IMR-90 (cell line): ENCODE measurements around the gene NFIX. TPM values are rescaled to one million over a fixed set of nuclear protein-coding genes. Genes with fewer than 3 reads are reported as not detected.

Source experiments
- ATAC-seq: fragments of 200-7000 bp; cut with Tn5 transposase; 2 replicates; pipeline ENCODE4 v1.9.1; 2020; ENCODE audit warnings: low read depth, mild to moderate bottlenecking, moderate library complexity
- BruUV-seq: library from RNA; stranded (reverse); fragments of 400-500 nt; replicated peaks from 2 replicates; lab custom pipeline; 2021; lab: Mats Ljungman, UMichigan
- CTCF ChIA-PET: fragments of 300-600 bp; formaldehyde crosslinking; extraction: SDS; loops from one replicate; lab custom pipeline; 2021; ENCODE audit warnings: antibody characterized with exemption; lab: Yijun Ruan, JAX
- POLR2A ChIA-PET: fragments of 300-600 bp; sonication (Branson Sonifier 250); formaldehyde crosslinking; loops from one replicate; lab custom pipeline; 2022; ENCODE audit warnings: antibody characterized with exemption; ENCODE audit not compliant: unreplicated experiment; lab: Charles Lee
- DNase-seq: peaks from one replicate; pipeline ENCODE4 v3.0.0; 2013
- H2AFZ ChIP-seq: replicated peaks from 2 replicates; pipeline ENCODE3; 2013; ENCODE audit warnings: low read length, mild to moderate bottlenecking; ENCODE audit not compliant: poor library complexity
- H2AK5ac ChIP-seq: 2 replicates; pipeline ENCODE4 v1.6.1; 2013; ENCODE audit warnings: low read depth, low read length, inconsistent platforms
- H2AK9ac ChIP-seq: replicated peaks from 2 replicates; pipeline ENCODE3; 2013; ENCODE audit warnings: mild to moderate bottlenecking, low read depth, low read length, moderate library complexity; ENCODE audit not compliant: poor library complexity
- H2BK120ac ChIP-seq: 2 replicates; pipeline ENCODE4 v1.6.1; 2013; ENCODE audit warnings: low read depth, low read length, inconsistent platforms
- H2BK15ac ChIP-seq: 3 replicates; pipeline ENCODE4 v1.6.1; 2013; ENCODE audit warnings: low read depth, low read length, inconsistent platforms
- H2BK20ac ChIP-seq: 2 replicates; pipeline ENCODE4 v1.6.1; 2013; ENCODE audit warnings: low read depth, mild to moderate bottlenecking, inconsistent platforms, low read length, moderate library complexity
- H2BK5ac ChIP-seq: 2 replicates; pipeline ENCODE4 v1.6.1; 2013; ENCODE audit warnings: mild to moderate bottlenecking, low read depth, low read length, inconsistent platforms; ENCODE audit not compliant: poor library complexity, severe bottlenecking
- H3K14ac ChIP-seq: replicated peaks from 2 replicates; pipeline ENCODE4 v1.6.1; 2013; ENCODE audit warnings: low read depth, low read length, inconsistent platforms
- H3K18ac ChIP-seq: 2 replicates; pipeline ENCODE4 v1.6.1; 2013; ENCODE audit warnings: low read depth, low read length, control low read depth
- H3K23ac ChIP-seq: 2 replicates; pipeline ENCODE4 v1.6.1; 2013; ENCODE audit warnings: low read depth, low read length, inconsistent platforms
- H3K27ac ChIP-seq: 2 replicates; pipeline ENCODE4 v1.5.1; 2013; ENCODE audit warnings: mild to moderate bottlenecking, control low read depth, low read length; ENCODE audit not compliant: insufficient read depth
- H3K27me3 ChIP-seq: 2 replicates; pipeline ENCODE4 v1.6.1; 2013; ENCODE audit warnings: low read length; ENCODE audit not compliant: control insufficient read depth, insufficient read depth
- H3K36me3 ChIP-seq: 2 replicates; pipeline ENCODE4 v1.6.1; 2013; ENCODE audit warnings: low read length, mixed read lengths; ENCODE audit not compliant: control insufficient read depth, insufficient read depth
- H3K4ac ChIP-seq: 2 replicates; pipeline ENCODE4 v1.6.1; 2013; ENCODE audit warnings: low read depth, low read length, inconsistent platforms
- H3K4me1 ChIP-seq: 2 replicates; pipeline ENCODE4 v1.6.1; 2013; ENCODE audit warnings: low read length, mixed read lengths; ENCODE audit not compliant: control insufficient read depth, insufficient read depth
- H3K4me2 ChIP-seq: 2 replicates; pipeline ENCODE4 v1.6.1; 2013; ENCODE audit warnings: low read depth, mild to moderate bottlenecking, control low read depth, low read length, moderate library complexity
- H3K4me3 ChIP-seq: 2 replicates; pipeline ENCODE4 v1.5.1; 2013; ENCODE audit warnings: low read depth, mild to moderate bottlenecking, control low read depth, low read length, moderate library complexity; ENCODE audit not compliant: insufficient read depth
- H3K56ac ChIP-seq: 2 replicates; pipeline ENCODE4 v1.6.1; 2013; ENCODE audit warnings: low read length, inconsistent platforms; ENCODE audit not compliant: insufficient read depth; ENCODE audit errors: extremely low read depth
- H3K79me1 ChIP-seq, 2 experiments: 2 replicates each; pipeline ENCODE4 v1.6.1; 2013; ENCODE audit warnings: low read length in 2 of 2, inconsistent platforms in 1 of 2, low read depth in 1 of 2
- H3K9ac ChIP-seq: 2 replicates; pipeline ENCODE4 v1.6.1; 2013; ENCODE audit warnings: low read depth, low read length, control low read depth
- H3K9me1 ChIP-seq: 2 replicates; pipeline ENCODE4 v1.6.1; 2013; ENCODE audit warnings: low read length, inconsistent platforms; ENCODE audit not compliant: insufficient read depth
- H3K9me3 ChIP-seq: 2 replicates; pipeline ENCODE4 v1.6.1; 2013; ENCODE audit warnings: low read length; ENCODE audit not compliant: control insufficient read depth, insufficient read depth
- H4K20me1 ChIP-seq: 2 replicates; pipeline ENCODE4 v1.6.1; 2013; ENCODE audit warnings: low read length, inconsistent platforms; ENCODE audit not compliant: insufficient read depth
- H4K5ac ChIP-seq: 2 replicates; pipeline ENCODE4 v1.6.1; 2013; ENCODE audit warnings: mild to moderate bottlenecking, low read depth, low read length, control low read depth
- H4K8ac ChIP-seq, 2 experiments: 2 replicates each; pipeline ENCODE4 v1.6.1; 2013; ENCODE audit warnings: low read depth in 2 of 2, low read length in 2 of 2, control low read depth in 1 of 2, inconsistent platforms in 1 of 2
- H4K91ac ChIP-seq: 2 replicates; pipeline ENCODE4 v1.6.1; 2013; ENCODE audit warnings: low read depth, low read length, inconsistent platforms; ENCODE audit not compliant: insufficient read depth
- MAZ ChIP-seq: IDR thresholded peaks from 2 replicates; pipeline ENCODE4 v1.6.1; 2012; ENCODE audit warnings: low read depth, mild to moderate bottlenecking, low read length, improper control_type of control experiment, moderate library complexity, borderline replicate concordance
- POLR2A ChIP-seq: IDR thresholded peaks from 2 replicates; pipeline ENCODE4 v1.6.1; 2012; ENCODE audit warnings: mild to moderate bottlenecking, low read depth, low read length
- SMC3 ChIP-seq: fragments of 150-350 bp; IDR thresholded peaks from 2 replicates; pipeline ENCODE4 v1.6.1; 2016; ENCODE audit warnings: low read depth, mild to moderate bottlenecking, antibody characterized with exemption, low read length, moderate library complexity
- WGBS, 2 experiments: methylation state at CpG; one replicate each; pipeline versions ENCODE4 v1.1.5 to v1.1.7; 2013; ENCODE audit warnings: missing lambda C conversion rate in 2 of 2; ENCODE audit not compliant: insufficient read length in 1 of 2; ENCODE audit errors: extremely low coverage in 2 of 2; 5-methylcytosine and 5-hydroxymethylcytosine counted together
- dilution Hi-C: fragments of 300-500 bp; cut with HindIII; formaldehyde crosslinking; loops from one replicate; pipeline ENCODE4 v1.14.3; 2018; ENCODE audit warnings: low sequenced_read_pairs; ENCODE audit not compliant: unreplicated experiment
- in situ Hi-C: fragments of 300-500 bp; cut with MboI; formaldehyde crosslinking; loops from 3 replicates; pipeline ENCODE4 v1.14.3; 2019; ENCODE audit warnings: low sequenced_read_pairs, inconsistent platforms, mixed read lengths
- intact Hi-C: fragments of 100-400 bp; cut with micrococcal nuclease; formaldehyde crosslinking; loops from 2 replicates; pipeline ENCODE4 v1.10.0; 2022
- polyA plus RNA-seq, 3 experiments: library from polyadenylated mRNA; depleted of rRNA; stranded (reverse); fragments of >200 nt; gene quantifications; 2 replicates each; pipeline ENCODE4 v1.2.3, GENCODE V29; 2012; ENCODE audit warnings: low replicate concordance in 1 of 3
- total RNA-seq: library from RNA; depleted of rRNA; stranded (reverse); fragments of >200 nt; gene quantifications from 2 replicates; pipeline ENCODE4 v1.2.3, GENCODE V29; 2012
- TF ChIP-seq, protein P1 (sequence below): fragments of 150-350 bp; IDR thresholded peaks from 2 replicates; pipeline ENCODE4 v1.6.1; 2017; ENCODE audit warnings: mild to moderate bottlenecking, antibody characterized with exemption, low read length, low read depth

The NFIX gene
- total and polyA plus RNA-seq, 2 of the 4 experiments (the other 2 are of a cell fraction) = 10.2 to 47.7 TPM

DNA sequence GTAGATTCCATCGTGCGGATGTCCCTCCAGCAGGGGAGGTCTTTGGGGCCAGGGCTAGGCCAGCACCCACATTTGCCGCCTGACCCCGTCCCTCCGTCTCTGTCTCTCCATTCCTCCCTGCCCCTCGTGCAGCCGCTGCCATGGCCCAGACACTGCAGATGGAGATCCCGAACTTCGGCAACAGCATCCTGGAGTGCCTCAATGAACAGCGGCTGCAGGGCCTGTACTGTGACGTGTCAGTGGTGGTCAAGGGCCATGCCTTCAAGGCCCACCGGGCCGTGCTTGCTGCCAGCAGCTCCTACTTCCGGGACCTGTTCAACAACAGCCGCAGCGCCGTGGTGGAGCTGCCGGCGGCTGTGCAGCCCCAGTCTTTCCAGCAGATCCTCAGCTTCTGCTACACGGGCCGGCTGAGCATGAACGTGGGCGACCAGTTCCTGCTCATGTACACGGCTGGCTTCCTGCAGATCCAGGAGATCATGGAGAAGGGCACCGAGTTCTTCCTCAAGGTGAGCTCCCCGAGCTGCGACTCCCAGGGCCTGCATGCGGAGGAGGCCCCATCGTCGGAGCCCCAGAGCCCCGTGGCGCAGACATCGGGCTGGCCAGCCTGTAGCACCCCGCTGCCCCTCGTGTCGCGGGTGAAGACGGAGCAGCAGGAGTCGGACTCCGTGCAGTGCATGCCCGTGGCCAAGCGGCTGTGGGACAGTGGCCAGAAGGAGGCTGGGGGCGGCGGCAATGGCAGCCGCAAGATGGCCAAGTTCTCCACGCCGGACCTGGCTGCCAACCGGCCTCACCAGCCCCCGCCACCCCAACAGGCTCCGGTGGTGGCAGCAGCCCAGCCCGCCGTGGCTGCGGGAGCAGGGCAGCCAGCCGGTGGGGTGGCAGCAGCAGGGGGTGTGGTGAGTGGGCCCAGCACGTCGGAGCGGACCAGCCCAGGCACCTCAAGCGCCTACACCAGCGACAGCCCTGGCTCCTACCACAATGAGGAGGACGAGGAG, 140.1 kb downstream of the NFIX start:
- Histone ChIP-seq H3K18ac (no peak overlapping the region), H4K20me1 (peaks cover 63% of the 10 kb centered on the region), H3K4me1 (peaks cover 16% of the 10 kb centered on the region), H3K27me3 (no peaks in the 10 kb centered on the region), H3K9ac (no peak overlapping the region), H2AFZ (no peak overlapping the region), H3K36me3 (peaks cover 44% of the 10 kb centered on the region), H2BK120ac (no peak overlapping the region), H2AK5ac (no peak overlapping the region), H3K4ac (no peak overlapping the region), H3K56ac (no peak overlapping the region), H2BK5ac (no peak overlapping the region), H3K79me1 (peaks cover 23 to 87% of the 10 kb centered on the region in 2 experiments; a peak in 3 of 4 replicates), H3K4me2 (no peak overlapping the region), H2BK20ac (no peak overlapping the region), H3K27ac (no peak overlapping the region), H4K5ac (no peak overlapping the region), H3K23ac (no peak overlapping the region), H4K91ac (no peak overlapping the region), H3K9me3 (no peaks in the 10 kb centered on the region), H2AK9ac (no peak overlapping the region), H3K14ac (no peak overlapping the region), H3K9me1 (peaks cover 22% of the 10 kb centered on the region), H4K8ac (no peak overlapping the region), H3K4me3 (no peak overlapping the region), H2BK15ac (no peak overlapping the region)
- TF ChIP-seq MAZ (no peak), POLR2A (no peak), SMC3 (no peak)
- TF ChIP-seq, protein P1, sequence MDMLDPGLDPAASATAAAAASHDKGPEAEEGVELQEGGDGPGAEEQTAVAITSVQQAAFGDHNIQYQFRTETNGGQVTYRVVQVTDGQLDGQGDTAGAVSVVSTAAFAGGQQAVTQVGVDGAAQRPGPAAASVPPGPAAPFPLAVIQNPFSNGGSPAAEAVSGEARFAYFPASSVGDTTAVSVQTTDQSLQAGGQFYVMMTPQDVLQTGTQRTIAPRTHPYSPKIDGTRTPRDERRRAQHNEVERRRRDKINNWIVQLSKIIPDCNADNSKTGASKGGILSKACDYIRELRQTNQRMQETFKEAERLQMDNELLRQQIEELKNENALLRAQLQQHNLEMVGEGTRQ = no peak
- no TSS peak for BruUV-seq
- 96% methylated on average over 39 of the region's 60 CpGs; no CpG with 5 or more reads in 1 of the 2 experiments for WGBS, 2 experiments
- DNase-seq = no peak
- no peak for ATAC-seq
- POLR2A ChIA-PET = no interaction called here
- dilution Hi-C loops (no loop called here), intact Hi-C loops (no loop called here), in situ Hi-C loops (no loop called here)
- CTCF ChIA-PET = no interaction called here
